C4-2B (cell line): ENCODE results near the gene GTF2F1.
A peak's percentile ranks its signal among the peaks of the same experiment; 100 is the strongest.
"Not testable (repeated sequence)": the region's sequence is repeated elsewhere in the genome, so short reads cannot be mapped to it uniquely, and the experiment has no call there.

Experiments
- H3K27ac ChIP-seq: fragments of 450-650 bp; 2 replicates; pipeline ENCODE4 v1.5.1; 2017
- CTCF ChIP-seq: fragments of 450-650 bp; conservative IDR thresholded peaks from 2 replicates; pipeline ENCODE4 v1.5.1; 2017; ENCODE audit warnings: mild to moderate bottlenecking
- ZFX ChIP-seq: fragments of 450-650 bp; IDR thresholded peaks from 2 replicates; pipeline ENCODE4 v1.6.1; 2017

The GTF2F1 gene

GRCh38 chr19:6358003-6358402 lies 35.0 kb downstream of the GTF2F1 start:
- no peak overlapping the region for H3K27ac ChIP-seq
- TF ChIP-seq CTCF (no peak), ZFX (no peak)

GRCh38 chr19:6357174-6357573 lies 35.8 kb downstream of the GTF2F1 start:
- H3K27ac ChIP-seq, result no peak overlapping the region
- TF ChIP-seq CTCF (no peak), ZFX (no peak)

GRCh38 chr19:6355321-6356040 lies 37.5 kb downstream of the GTF2F1 start:
- H3K27ac ChIP-seq, result not testable (repeated sequence)

GRCh38 chr19:6354098-6354674 lies 38.8 kb downstream of the GTF2F1 start:
- TF ChIP-seq ZFX, result no peak
- no peak for TF ChIP-seq CTCF
- no peak overlapping the region for H3K27ac ChIP-seq

- no peak for TF ChIP-seq ZFX
- no peak for TF ChIP-seq CTCF
- peak overlapping the region; percentile 83 for H3K27ac ChIP-seq
These were observed 40.4 kb downstream of the GTF2F1 start for GRCh38 chr19:6352381-6353165.

- peak overlapping the region; percentile 83 for H3K27ac ChIP-seq
- TF ChIP-seq ZFX (no peak), CTCF (no peak)
These were observed 42.3 kb downstream of the GTF2F1 start for GRCh38 chr19:6350688-6351087.

GRCh38 chr19:6349271-6349670 lies 43.7 kb downstream of the GTF2F1 start:
- H3K27ac ChIP-seq, result peak overlapping the region; percentile 83

GRCh38 chr19:6343462-6343861 lies 49.5 kb downstream of the GTF2F1 start:
- TF ChIP-seq ZFX (no peak), CTCF (no peak)
- no peak overlapping the region for H3K27ac ChIP-seq
